GM19023 (cell line): ENCODE data around the gene FUT2.

Source experiments
- ATAC-seq: cut with Tn5 transposase; IDR thresholded peaks from one replicate; pipeline ENCODE4 v1.9.1; 2021; ENCODE audit warnings: mild to moderate bottlenecking, moderate library complexity; ENCODE audit not compliant: unreplicated experiment

The FUT2 gene

DNA sequence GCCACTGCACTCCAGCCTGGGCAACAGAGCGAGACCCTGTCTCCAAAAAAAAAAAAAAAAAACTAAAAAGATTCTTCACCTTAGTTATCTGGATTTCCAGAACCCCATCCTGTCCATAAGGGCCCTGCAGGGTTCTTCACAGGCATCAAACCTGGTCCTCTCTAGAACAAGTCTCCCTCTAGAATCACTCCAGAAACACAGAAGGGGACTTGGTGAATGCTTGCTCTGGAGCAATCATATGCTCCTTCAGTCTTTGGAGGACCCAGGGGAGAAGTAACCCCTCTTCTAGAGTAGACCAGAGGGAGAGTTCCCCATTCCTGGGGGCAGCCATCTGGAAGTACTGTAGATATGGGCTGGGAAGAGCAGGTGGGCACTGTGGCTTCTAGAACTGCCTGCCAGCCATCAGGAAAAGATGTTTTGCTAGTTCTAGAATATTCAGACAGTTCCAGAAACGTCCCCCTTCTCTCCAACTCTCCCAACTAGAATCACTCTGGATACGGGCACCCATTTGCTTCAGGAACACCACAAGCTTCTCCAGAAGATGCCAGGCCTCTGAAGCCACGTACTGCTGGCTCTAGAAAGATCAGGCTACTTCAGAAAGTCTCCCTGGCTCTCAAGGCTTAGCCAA lies 53.9 kb downstream of the FUT2 start:
- ATAC-seq = no peak

DNA sequence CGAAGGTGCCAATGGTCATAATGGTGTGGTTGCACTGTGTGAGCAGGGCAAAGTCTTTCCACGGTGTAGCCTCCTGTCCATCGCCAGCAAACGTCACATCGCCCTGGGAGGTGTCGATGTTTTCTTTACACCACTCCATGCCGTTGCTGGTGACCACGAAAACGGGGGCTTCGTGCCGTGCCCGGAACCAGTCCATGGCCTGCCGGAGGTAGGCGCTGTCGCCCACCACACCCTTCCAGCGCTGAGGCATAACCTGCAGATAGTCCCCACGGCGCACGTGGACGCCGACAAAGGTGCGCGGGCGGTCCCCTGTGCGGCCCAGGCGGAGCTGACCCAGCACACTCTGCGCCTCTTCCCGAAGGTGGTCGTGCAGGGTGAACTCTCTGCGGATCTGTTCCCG lies 54.6 kb downstream of the FUT2 start:
- ATAC-seq = no peak

DNA sequence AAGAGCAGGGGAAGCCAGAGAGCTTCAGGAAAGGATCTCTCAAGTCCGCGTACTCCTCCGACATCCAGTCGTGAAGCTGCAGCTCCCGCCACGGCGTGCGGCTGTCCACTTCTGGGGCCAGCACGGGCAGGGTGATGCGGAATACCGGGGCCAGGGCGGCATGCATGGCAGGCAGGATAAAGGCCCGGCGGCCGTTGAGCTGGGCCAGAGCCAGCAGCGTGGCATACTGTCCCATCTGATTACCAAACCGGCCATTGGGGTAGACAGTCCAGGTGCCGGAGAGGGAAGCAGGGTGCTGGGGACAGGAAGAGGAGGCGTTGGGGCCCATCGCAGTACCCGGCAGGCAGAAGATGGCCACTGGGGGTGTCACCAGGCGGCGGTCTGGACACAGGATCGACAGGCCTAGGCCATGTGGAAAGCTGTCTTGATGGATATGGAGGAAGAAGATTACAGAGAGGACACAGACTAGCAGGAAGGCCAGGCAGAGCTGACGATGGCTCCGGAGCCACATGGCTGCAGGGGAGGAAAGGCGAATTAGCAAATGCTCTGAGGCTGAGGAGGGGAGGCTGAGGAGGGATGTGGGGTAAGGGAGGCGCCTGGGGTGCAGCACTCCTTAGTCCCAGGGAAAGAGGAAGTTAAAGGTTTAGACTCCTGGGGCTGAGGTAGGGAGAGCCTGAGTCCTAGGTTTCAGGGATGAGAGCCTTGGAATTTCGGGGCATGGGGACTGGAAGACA lies 55.2 kb downstream of the FUT2 start:
- no peak for ATAC-seq

DNA sequence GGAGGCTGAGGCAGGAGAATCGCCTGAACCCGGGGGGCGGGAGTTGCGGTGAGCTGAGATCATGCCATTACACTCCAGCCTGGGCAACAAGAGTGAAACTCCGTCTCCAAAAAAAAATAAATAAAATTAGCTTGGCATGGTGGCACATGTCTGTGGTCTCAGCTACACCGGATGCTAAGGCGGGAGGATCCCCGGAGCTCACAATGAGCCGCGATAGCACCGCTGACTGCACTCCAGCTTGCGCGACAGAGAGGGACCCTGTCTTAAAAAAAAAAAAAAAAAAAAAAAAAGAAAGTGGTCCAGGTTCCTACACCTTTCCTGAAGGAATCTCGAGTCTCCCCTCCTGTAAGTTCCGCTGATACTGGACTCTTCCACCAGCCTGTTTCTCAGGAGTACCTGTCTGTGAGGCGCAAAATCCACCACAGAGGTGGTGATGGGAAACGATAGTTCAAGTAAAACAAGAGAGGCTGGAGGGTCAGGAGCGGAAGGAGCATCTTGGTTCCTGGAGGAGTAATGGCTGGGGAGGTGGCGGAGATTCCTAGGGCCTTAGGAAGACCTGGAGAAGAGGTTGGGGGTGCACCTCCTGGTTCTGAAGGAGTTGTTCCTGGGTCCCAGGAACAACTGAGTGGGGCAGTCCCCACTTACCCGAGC lies 56.2 kb downstream of the FUT2 start:
- ATAC-seq = no peak

DNA sequence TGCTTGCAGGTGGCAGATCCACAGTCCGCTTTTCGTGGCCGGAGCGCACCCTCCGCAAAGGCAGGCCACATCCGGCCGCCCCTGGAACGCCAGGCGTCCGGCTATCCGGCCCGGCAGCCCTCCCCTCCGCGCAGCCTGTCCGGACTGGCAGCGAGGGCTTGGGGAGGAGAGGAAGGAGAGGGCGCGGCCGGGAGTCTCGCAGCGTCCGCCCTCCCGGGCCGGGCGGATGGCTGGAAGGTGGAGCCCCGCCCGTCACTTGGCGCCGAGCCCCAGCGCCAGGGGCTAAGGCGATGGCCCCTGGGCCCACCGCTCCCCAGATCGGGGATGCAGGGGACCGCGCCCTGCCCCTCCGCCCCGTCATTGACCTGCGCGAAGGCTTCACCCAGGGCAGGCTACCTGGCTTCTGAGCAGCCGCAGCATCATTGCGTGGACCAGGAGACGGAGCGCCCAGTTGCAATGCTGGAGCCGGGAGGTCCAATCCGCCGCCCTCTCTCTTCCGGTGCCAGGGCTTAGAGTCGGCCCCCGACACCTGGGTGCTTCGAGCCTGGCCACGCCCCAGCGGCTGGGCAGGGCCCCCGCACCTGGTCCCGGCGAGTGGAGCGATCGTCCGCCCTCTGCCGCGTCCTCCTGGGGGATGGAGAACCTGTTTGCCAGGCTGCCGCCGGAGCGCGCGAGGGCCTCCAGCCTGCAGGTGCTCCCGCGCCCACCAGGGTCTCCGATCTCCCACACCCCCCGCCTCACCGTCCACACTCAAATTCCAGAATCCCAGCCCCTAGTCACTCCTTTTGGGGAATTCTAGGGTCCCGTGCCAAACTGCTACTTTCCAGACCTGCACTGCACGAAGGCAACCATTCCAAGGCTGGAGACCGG lies 57.0 kb downstream of the FUT2 start, which contains the start of gene FUT1:
Gene FUT1 (minus strand): TSS at position 146 of the 870 bp plus-strand sequence. CDS start 1,360 bp downstream, outside the sequence.
- no peak for ATAC-seq

DNA sequence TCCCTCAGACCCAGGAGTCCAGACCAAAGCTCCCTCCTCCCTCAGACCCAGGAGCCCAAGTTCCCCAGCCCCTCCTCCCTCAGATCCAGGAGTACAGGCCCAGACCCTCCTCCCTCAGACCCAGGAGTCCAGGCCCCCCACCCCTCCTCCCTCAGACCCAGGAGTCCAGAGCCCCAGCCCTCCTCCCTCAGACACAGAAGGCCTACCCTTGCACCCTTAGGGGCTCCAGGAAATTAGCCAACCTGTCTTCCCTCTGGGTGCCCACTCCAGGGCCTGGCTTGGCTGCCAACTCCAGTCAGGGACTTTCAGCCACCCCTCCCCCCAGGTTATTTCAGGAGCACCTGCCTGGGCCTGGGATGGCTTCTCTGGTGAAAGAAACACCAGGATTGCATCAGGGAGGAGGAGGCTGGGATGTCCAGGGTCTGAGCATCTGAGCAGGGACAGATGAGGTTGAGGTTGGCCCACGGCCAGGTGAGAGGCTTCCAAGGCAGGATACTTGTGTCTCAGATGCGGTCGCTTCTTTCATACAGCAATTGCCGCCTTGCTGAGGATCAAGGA lies 59.4 kb downstream of the FUT2 start, which contains the start of gene FGF21:
Gene FGF21 (plus strand): TSS at position 441 of the 558 bp plus-strand sequence. CDS start 713 bp downstream, outside the sequence.
- ATAC-seq = no peak
